Measurements from ENCODE around the gene STIP1. TPM values are rescaled to one million over a fixed set of nuclear protein-coding genes. Genes with fewer than 3 reads are reported as not detected.

The STIP1 gene
- total and polyA plus RNA-seq, 2 donors (not counting 1 experiment from before 2014, with no cell fraction given) = 49.8 to 78.7 TPM

DNA sequence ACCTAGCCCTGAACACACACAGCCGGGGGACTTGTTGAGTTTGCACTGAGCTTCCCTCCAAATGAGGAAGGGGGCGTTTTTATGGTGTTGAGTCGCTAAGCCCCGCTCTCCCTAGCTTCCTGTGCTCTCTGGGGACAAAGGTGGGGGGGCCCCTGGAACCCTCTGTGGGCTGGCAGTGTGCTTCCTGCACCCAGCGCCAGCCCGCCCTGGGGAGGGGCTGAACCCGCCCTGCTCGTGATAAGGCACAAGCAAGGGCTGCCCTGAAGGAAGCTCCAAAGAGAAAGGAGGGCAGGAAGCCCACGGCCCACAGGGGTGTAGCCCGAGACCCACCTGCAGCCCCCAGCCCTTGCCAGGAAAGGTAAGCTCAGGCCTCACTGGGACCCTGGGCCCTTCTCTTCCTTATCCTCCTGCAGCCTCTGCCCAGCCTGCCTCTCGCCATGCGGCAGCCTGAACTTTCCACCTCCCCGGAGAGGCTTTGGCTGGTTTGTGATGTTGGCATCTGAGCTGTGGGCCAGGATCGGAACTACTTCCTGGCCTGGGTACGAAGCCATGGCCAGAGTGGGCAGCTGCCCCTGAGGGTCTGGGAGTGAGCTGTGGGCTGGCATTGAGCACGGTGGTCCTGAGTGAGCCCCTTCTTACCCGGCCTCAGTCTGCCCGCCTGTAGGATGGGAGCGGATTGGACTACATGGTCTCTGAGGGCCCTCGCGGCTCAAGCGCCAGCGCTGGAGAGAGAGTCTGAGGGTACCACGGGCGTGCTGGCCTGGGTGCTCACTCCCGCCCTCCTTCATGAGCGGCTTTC, 20.7 kb downstream of the STIP1 start, which contains the start of gene FERMT3:
Gene FERMT3 (plus strand): TSS at position 265 of the 799 bp plus-strand sequence. CDS start 644 bp downstream, outside the sequence.
- Histone ChIP-seq H3K79me2 (ENCODE audit: control insufficient read depth, insufficient read depth, low read length) (peaks cover 37% of the 10 kb centered on the region), H4K20me1 (ENCODE audit: control insufficient read depth, insufficient read depth, low read length, poor library complexity, severe bottlenecking) (peaks cover 33% of the 10 kb centered on the region), H3K36me3 (replicated peaks in 1 of 2; ENCODE audit: control extremely low read depth in 1 of 2, control insufficient read depth in 1 of 2, extremely low read depth in 1 of 2, insufficient read depth in 2 of 2, low read length in 1 of 2) (peaks cover 0 to 43% of the 10 kb centered on the region in 2 experiments), H2AFZ (ENCODE audit: insufficient read depth, low read depth, low read length, poor library complexity, severe bottlenecking) (peak within 1 kb of the TSS; percentile 74), H3K4me1 (ENCODE audit: control insufficient read depth in 2 of 2, insufficient read depth in 2 of 2, low read length in 2 of 2) (peaks cover 30 to 46% of the 10 kb centered on the region in 2 donors), H3K4me2 (replicated peaks; ENCODE audit: low read depth, low read length, poor library complexity, severe bottlenecking) (peak within 1 kb of the TSS; percentile 99), H3K4me3 (ENCODE audit: control extremely low read depth in 1 of 5, extremely low read depth in 1 of 5, insufficient read depth in 1 of 5, low read depth in 2 of 5, low read length in 4 of 5) (peak within 1 kb of the TSS; percentile 69 to 95 (median 79)), H3K9ac (ENCODE audit: low read length) (peak within 1 kb of the TSS; percentile 93), H3K9me3 (ENCODE audit: control extremely low read depth in 1 of 3, control insufficient read depth in 2 of 3, insufficient read depth in 1 of 3, low read length in 2 of 3) (no peaks in the 10 kb centered on the region), H3K27ac (ENCODE audit: low read length in 2 of 2) (peak within 1 kb of the TSS; percentile 73 to 90), H3K27me3 (replicated peaks in 1 of 4; ENCODE audit: control extremely low read depth in 1 of 4, control insufficient read depth in 3 of 4, insufficient read depth in 4 of 4, low read length in 3 of 4) (no peaks in the 10 kb centered on the region)
- DNase-seq = peak; percentile 73
- WGBS (ENCODE audit: insufficient coverage) = 4% methylated on average over 24 of the region's 27 CpGs
- Mint-ChIP-seq H3K9me3 (ENCODE audit: insufficient read depth) (no peaks in the 10 kb centered on the region), H3K27me3 (no peaks in the 10 kb centered on the region), H3K4me3 (peak within 1 kb of the TSS; percentile 90), H3K27ac (peak within 1 kb of the TSS; percentile 96), H3K4me1 (peaks cover 49% of the 10 kb centered on the region)
- TF ChIP-seq, protein P1, sequence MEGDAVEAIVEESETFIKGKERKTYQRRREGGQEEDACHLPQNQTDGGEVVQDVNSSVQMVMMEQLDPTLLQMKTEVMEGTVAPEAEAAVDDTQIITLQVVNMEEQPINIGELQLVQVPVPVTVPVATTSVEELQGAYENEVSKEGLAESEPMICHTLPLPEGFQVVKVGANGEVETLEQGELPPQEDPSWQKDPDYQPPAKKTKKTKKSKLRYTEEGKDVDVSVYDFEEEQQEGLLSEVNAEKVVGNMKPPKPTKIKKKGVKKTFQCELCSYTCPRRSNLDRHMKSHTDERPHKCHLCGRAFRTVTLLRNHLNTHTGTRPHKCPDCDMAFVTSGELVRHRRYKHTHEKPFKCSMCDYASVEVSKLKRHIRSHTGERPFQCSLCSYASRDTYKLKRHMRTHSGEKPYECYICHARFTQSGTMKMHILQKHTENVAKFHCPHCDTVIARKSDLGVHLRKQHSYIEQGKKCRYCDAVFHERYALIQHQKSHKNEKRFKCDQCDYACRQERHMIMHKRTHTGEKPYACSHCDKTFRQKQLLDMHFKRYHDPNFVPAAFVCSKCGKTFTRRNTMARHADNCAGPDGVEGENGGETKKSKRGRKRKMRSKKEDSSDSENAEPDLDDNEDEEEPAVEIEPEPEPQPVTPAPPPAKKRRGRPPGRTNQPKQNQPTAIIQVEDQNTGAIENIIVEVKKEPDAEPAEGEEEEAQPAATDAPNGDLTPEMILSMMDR (IDR thresholded peaks at IDR 0.05) = no peak
- no peak for TF ChIP-seq EZH2 (IDR thresholded peaks at IDR 0.05; ENCODE audit: borderline replicate concordance, insufficient read depth, low read depth, low read length, poor library complexity, severe bottlenecking)
- intact Hi-C loops (cut with micrococcal nuclease) = loop anchor here (1.0 to 10.0 kb wide), 5 partner anchors 20 to 448 kb away; partner anchors contain the start of genes DNAJC4, FKBP2, NUDT22 and TRPT1
- peak; percentile 61 for ATAC-seq (ENCODE audit: low read depth)
- CTCF ChIA-PET = interaction anchor here (1.0 to 10.3 kb wide), 18 partner anchors 10 to 446 kb away, joined by 3 to 243 read pairs (median 7); partner anchors contain the start of genes CATSPERZ, ESRRA, FKBP2 and NUDT22
- POLR2A ChIA-PET = interaction anchor here (0.6 to 4.8 kb wide), 18 partner anchors 13 to 111 kb away, joined by 3 to 78 read pairs (median 6); partner anchors contain the start of genes BAD, DNAJC4, ESRRA and FKBP2
